ENCODE data around the gene TSNAX.
A peak's percentile ranks its signal among the peaks of the same experiment; 100 is the strongest.

Gene TSNAX

DNA sequence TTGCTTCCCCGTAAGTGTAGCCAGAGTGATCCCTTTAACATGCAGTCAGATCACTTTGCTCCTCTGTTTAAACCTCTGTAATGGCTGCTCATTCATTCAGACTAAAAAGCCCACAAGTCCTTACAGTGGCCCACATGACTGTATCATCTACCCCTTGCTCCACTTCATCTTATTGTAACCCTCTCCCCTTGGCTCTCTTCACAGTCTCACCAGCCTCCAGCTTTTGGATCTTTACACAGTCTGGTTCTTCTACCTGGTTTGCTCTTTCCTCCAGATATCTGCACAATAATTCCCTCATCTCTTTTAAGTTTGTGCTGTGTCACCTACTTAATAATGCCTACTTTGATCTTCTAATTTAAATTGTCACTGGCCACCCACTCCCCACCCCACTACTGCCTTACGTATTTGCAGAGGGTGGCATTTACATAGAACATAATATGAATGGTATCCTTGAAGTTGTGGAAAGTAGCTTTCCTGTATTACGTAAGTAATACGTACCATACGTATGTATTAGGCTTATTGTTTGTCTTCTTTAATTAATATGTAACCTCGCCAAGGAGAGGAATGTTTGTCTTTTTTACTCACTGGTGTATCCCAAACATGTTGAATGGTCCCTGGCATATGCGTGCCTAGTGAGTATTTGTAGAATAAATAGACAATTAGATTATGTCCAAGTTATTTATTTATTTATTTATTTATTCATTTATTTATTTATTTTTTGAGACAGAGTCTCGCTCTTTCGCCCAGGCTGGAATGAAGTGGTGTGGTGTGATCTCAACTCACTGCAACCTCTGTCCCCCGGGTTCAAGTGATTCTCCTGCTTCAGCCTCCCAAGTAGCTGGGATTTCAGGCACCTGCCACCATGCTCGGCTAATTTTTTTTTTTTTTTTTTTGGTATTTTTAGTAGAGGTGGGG lies 48.6 kb downstream of the TSNAX start:
- CTCF ChIA-PET = interaction anchor here (0.8 to 1.9 kb wide), 3 partner anchors 12 to 218 kb away, joined by 3 to 10 read pairs (median 3); no protein-coding TSS in a partner anchor
- POLR2A ChIA-PET = no interaction called here
- DNase-seq (ENCODE audit: low read depth, low spot score) = no peak
- no peak overlapping the region for H3K4me3 ChIP-seq (ENCODE audit: low read depth, low read length)
- TF ChIP-seq, protein P1, sequence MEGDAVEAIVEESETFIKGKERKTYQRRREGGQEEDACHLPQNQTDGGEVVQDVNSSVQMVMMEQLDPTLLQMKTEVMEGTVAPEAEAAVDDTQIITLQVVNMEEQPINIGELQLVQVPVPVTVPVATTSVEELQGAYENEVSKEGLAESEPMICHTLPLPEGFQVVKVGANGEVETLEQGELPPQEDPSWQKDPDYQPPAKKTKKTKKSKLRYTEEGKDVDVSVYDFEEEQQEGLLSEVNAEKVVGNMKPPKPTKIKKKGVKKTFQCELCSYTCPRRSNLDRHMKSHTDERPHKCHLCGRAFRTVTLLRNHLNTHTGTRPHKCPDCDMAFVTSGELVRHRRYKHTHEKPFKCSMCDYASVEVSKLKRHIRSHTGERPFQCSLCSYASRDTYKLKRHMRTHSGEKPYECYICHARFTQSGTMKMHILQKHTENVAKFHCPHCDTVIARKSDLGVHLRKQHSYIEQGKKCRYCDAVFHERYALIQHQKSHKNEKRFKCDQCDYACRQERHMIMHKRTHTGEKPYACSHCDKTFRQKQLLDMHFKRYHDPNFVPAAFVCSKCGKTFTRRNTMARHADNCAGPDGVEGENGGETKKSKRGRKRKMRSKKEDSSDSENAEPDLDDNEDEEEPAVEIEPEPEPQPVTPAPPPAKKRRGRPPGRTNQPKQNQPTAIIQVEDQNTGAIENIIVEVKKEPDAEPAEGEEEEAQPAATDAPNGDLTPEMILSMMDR (IDR thresholded peaks at IDR 0.05; ENCODE audit: insufficient read depth, low read length, missing control alignments) = no peak

DNA sequence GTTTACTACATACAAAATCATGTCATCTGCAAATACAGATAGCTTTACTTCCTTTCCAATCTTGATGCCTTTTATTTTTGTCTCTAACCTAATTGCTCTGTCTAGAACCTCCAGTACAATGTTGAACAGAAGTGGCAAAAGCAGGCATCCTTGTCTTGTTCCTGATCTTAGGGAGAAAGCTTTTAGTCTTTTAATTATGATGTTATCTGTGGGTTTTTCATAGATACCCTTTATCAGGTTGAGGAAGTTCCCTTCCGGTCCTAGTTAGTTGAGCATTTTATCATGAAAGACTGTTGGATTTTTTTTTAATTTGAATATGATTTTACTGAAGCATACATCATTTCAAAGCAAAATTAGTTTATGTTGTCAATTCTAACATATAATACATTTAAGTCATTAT lies 52.4 kb downstream of the TSNAX start:
- POLR2A ChIA-PET = no interaction called here
- no peak overlapping the region for H3K4me3 ChIP-seq (ENCODE audit: low read depth, low read length)
- TF ChIP-seq, protein P1 (IDR thresholded peaks at IDR 0.05; ENCODE audit: insufficient read depth, low read length, missing control alignments) = no peak
- no peak for DNase-seq (ENCODE audit: low read depth, low spot score)
- CTCF ChIA-PET = interaction anchor here (0.9 to 1.8 kb wide), 2 partner anchors 9 to 263 kb away, joined by 3 to 8 read pairs; no protein-coding TSS in a partner anchor

DNA sequence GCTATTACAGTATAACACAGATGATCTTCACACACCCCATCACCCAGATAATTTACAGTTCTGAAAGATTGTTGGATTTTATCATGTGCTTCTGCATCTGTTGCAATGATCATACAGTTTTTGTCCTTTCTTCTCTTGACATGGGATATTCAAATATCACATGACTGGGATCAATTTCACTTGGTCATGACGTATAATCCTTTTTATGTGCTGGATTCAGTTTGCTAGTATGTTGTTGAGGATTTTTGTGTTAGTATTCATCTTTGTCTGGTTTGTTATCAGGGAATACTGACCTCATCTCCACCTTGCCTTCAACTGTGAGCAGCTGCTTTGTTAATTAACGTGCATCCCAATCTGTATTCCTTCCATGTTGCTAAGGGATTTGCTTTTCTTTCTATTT lies 53.4 kb downstream of the TSNAX start:
- DNase-seq (ENCODE audit: low read depth, low spot score) = no peak
- ChIA-PET POLR2A (no interaction called here), CTCF (interaction anchor here (1.0 to 2.1 kb wide), 3 partner anchors 8 to 225 kb away, joined by 3 to 8 read pairs (median 8); no protein-coding TSS in a partner anchor)
- TF ChIP-seq, protein P1 (IDR thresholded peaks at IDR 0.05; ENCODE audit: insufficient read depth, low read length, missing control alignments) = no peak
- H3K4me3 ChIP-seq (ENCODE audit: low read depth, low read length) = no peak overlapping the region

DNA sequence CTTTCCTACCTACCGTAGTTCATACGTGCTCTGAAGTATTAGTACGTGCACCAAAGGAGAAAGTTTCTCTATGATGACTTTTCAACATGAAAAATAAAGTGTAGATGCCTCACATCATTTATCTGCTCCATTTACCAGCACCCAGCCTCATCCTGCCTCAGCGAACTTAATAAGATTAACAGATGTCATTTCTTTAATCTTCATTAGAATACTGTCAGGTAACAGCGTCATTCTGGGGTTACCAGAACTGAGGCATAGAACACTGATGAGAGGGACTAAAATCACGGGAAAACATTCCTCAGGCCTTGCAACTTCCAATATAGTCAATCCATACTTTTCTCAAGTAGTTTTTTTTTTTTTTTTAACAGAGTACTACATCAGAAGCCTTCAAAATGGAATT lies 54.9 kb downstream of the TSNAX start:
- TF ChIP-seq, protein P1 (IDR thresholded peaks at IDR 0.05; ENCODE audit: insufficient read depth, low read length, missing control alignments) = no peak
- POLR2A ChIA-PET = no interaction called here
- H3K4me3 ChIP-seq (ENCODE audit: low read depth, low read length) = no peak overlapping the region
- CTCF ChIA-PET = interaction anchor here (1.0 to 2.1 kb wide), 3 partner anchors 9 to 227 kb away, joined by 3 to 8 read pairs (median 4); no protein-coding TSS in a partner anchor
- DNase-seq (ENCODE audit: low read depth, low spot score) = no peak

DNA sequence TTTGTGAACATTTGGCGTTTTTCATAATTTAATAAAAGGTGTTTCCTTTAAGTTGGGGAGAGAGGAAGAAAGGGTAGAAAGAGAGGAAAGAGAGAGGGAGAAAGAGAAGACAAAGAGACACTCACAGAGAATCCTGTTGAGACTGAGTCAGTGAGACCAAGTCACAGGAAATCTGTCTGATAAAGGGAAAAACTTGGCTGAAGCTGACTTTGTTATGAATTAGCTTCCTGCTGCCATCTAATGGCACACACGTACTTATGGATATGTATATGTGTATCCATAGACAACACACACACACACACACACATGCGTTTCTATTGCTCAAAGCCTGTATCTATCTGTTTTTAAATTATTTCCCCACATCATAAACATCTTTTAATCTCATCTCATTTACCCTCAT lies 55.6 kb downstream of the TSNAX start:
- ChIA-PET CTCF (interaction anchor here (0.7 to 2.1 kb wide), 13 partner anchors 12 to 323 kb away, joined by 3 to 17 read pairs (median 4); partner anchors contain the start of genes EXOC8 and SPRTN), POLR2A (no interaction called here)
- H3K4me3 ChIP-seq (ENCODE audit: low read depth, low read length) = no peak overlapping the region
- TF ChIP-seq, protein P1 (IDR thresholded peaks at IDR 0.05; ENCODE audit: insufficient read depth, low read length, missing control alignments) = peak; percentile 2
- peak; percentile 60 for DNase-seq (ENCODE audit: low read depth, low spot score)

DNA sequence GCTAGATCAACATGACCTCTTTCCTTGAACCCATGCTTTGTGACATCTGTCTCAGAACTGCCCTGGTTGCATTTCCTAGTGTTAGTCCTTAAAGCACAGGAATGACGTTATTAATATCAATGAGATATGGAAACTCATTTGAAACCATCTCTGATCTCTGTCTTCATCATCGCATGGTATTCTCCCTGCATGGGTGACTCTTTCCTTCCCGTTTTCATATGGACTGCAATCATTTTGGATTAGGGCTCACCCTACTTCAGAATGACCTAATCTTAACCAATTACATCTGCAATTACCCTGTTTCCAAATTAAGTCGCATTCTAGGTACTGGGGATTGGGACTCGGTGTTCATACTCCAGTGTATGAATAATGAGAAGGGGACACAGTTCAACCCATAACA lies 56.5 kb downstream of the TSNAX start:
- no peak overlapping the region for H3K4me3 ChIP-seq (ENCODE audit: low read depth, low read length)
- TF ChIP-seq, protein P1 (IDR thresholded peaks at IDR 0.05; ENCODE audit: insufficient read depth, low read length, missing control alignments) = no peak
- CTCF ChIA-PET = interaction anchor here (0.7 to 2.1 kb wide), 11 partner anchors 13 to 267 kb away, joined by 3 to 17 read pairs (median 5); partner anchors contain the start of genes EXOC8 and SPRTN
- no peak for DNase-seq (ENCODE audit: low read depth, low spot score)
- POLR2A ChIA-PET = no interaction called here
